ENCODE measurements around the gene CCDC87. TPM values are rescaled to one million over a fixed set of nuclear protein-coding genes. Genes with fewer than 3 reads are reported as not detected.

Gene CCDC87
- polyA plus RNA-seq, 1 experiment, result 0.15 TPM

DNA sequence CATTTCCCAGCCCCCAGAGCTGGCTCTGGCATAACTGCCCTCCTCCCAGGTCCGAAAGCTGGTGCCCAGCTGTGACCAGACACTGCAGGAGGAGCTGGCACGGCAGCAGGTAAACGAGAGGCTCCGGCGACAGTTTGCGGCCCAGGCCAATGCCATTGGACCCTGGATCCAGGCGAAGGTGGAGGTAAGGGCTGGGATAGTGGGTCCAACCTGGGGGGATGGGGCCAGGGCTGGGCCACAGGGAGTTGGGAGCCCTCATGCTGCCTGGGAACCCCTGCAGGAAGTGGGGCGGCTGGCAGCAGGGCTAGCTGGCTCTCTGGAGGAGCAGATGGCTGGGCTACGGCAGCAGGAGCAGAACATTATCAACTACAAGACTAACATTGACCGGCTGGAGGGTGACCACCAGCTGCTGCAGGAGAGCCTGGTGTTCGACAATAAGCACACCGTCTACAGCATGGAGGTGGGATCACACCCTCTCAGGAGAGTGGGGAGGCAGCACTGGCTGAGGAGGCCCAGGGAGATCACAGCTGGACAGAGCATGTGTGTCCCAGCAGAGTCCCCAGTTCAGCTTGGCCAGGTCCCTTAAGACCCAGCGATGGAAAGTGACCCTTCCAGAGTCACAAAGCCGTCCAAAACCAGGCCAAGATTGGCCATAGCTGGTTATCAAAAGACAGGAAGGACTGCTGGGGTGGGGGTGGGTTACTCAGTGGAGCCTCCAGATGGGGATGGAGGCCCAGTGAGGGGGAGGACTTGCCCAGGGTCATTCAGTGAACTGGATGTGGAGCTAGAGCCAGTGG, 31.5 kb downstream of the CCDC87 start:
- Histone ChIP-seq H3K36me3 (ENCODE audit: control insufficient read depth, insufficient read depth, low read length) (peaks cover 2% of the 10 kb centered on the region), H3K27me3 (ENCODE audit: control insufficient read depth, insufficient read depth, low read length) (peaks cover 5% of the 10 kb centered on the region), H3K4me3 (ENCODE audit: low read depth, low read length) (no peak overlapping the region)
- ChIA-PET POLR2A (no interaction called here), CTCF (interaction anchor here (0.6 to 2.2 kb wide), 3 partner anchors 18 to 146 kb away, joined by 3 to 8 read pairs (median 6); partner anchors contain the start of gene RBM4B)
- TF ChIP-seq, protein P1, sequence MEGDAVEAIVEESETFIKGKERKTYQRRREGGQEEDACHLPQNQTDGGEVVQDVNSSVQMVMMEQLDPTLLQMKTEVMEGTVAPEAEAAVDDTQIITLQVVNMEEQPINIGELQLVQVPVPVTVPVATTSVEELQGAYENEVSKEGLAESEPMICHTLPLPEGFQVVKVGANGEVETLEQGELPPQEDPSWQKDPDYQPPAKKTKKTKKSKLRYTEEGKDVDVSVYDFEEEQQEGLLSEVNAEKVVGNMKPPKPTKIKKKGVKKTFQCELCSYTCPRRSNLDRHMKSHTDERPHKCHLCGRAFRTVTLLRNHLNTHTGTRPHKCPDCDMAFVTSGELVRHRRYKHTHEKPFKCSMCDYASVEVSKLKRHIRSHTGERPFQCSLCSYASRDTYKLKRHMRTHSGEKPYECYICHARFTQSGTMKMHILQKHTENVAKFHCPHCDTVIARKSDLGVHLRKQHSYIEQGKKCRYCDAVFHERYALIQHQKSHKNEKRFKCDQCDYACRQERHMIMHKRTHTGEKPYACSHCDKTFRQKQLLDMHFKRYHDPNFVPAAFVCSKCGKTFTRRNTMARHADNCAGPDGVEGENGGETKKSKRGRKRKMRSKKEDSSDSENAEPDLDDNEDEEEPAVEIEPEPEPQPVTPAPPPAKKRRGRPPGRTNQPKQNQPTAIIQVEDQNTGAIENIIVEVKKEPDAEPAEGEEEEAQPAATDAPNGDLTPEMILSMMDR (IDR thresholded peaks at IDR 0.05; ENCODE audit: insufficient read depth, low read depth, low read length), result no peak
- no peak for DNase-seq (ENCODE audit: low read depth)

DNA sequence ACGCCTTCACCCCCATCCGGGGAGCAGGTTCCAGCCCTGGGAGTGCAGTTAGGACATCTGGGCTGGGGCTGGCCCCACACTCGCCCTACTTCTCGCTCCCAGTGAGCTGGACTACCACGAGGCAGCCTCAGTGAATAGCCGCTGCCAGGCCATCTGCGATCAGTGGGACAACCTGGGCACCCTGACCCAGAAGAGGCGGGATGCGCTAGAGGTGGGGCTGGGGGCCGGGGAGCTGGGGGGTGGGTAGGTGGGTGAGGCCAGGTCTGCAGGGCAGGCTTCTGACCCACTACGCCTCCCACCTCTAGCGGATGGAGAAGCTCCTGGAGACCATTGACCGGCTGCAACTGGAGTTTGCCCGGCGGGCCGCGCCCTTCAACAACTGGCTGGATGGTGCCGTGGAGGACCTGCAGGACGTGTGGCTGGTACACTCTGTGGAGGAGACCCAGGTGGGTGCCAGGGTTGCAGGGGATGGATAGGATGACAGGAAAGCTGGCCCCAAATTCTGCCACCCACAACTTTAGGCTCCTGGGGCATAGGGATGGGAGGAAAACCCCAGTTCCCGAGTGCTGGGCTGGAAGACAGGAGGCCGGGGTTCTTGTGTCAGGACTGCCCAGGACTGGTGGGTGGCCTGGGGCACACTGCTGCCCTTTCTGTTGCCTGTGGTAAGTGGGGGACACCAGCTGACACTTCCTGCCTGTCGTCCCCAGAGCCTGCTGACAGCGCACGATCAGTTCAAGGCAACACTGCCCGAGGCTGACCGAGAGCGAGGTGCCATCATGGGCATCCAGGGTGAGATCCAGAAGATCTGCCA, 32.8 kb downstream of the CCDC87 start:
- CTCF ChIA-PET, result interaction anchor here (1.1 kb wide), 1 partner anchor 50 kb away, joined by 3 read pairs; the partner anchor contains the start of gene BBS1
- H3K27me3 ChIP-seq (ENCODE audit: control insufficient read depth, insufficient read depth, low read length), result peaks cover 7% of the 10 kb centered on the region
- no peaks in the 10 kb centered on the region for H3K36me3 ChIP-seq (ENCODE audit: control insufficient read depth, insufficient read depth, low read length)
- no peak for DNase-seq (ENCODE audit: low read depth)
- TF ChIP-seq, protein P1 (IDR thresholded peaks at IDR 0.05; ENCODE audit: insufficient read depth, low read depth, low read length), result no peak
- H3K4me3 ChIP-seq (ENCODE audit: low read depth, low read length), result no peak overlapping the region
- POLR2A ChIA-PET, result no interaction called here

DNA sequence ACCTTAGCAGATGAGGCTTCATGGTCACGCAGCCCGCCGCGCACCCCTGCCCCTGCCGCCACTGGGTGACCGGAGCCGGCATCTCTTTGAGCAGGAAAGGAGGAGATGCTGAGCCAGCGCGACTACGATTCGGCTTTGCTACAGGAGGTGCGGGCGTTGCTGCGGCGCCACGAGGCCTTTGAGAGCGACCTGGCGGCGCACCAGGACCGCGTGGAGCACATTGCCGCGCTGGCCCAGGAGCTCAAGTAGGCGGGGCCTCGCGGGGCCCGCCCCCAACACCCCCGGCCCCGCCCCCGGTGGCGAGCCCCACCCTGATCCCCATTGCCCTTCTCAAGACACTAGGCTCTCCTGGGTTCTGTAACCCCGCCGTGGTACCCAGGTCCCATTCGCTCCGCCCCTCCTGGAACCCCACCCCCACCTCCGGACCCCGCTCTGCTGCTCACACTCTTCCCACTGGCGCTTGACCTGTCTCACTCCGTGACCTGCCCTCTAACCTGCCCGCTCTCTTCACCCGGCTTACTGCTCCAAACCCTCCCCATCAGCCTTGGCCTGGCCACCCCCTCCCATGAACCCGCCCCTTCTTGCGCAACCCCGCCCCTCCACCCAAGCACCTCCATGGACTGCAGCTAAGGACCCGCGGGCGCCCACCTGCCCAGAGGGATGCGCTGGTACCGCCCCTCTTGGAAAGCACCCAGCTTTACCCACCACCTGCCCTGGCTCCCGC, 33.6 kb downstream of the CCDC87 start:
- TF ChIP-seq, protein P1 (IDR thresholded peaks at IDR 0.05; ENCODE audit: insufficient read depth, low read depth, low read length), result no peak
- H3K27me3 ChIP-seq (ENCODE audit: control insufficient read depth, insufficient read depth, low read length), result peaks cover 7% of the 10 kb centered on the region
- no peak for DNase-seq (ENCODE audit: low read depth)
- ChIA-PET CTCF (interaction anchor here (1.1 kb wide), 1 partner anchor 49 kb away, joined by 3 read pairs; the partner anchor contains the start of gene BBS1), POLR2A (no interaction called here)
- H3K36me3 ChIP-seq (ENCODE audit: control insufficient read depth, insufficient read depth, low read length), result no peaks in the 10 kb centered on the region
- no peak overlapping the region for H3K4me3 ChIP-seq (ENCODE audit: low read depth, low read length)

DNA sequence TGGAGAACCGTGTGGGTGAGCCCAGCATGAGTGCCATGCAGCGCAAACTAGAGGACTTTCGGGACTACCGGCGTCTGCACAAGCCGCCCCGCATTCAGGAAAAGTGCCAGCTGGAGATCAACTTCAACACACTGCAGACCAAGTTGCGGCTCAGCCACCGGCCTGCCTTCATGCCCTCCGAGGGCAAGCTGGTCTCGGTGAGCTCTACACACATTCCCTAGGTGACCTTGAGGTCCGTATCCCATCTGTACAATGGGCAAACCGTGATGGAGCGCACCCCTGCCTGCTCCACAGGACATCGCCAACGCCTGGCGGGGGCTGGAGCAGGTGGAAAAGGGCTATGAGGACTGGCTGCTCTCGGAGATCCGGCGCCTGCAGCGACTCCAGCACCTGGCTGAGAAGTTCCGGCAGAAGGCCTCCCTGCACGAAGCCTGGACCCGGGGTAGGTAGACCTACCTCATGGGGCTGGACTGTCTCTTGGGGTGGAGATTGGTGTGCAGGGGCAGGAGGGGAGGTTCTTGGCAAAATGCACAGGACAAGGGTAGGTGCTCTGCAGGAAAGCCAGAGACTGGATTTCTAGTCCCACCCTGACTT, 35.0 kb downstream of the CCDC87 start:
- Histone ChIP-seq H3K36me3 (ENCODE audit: control insufficient read depth, insufficient read depth, low read length) (no peaks in the 10 kb centered on the region), H3K27me3 (ENCODE audit: control insufficient read depth, insufficient read depth, low read length) (peaks cover 7% of the 10 kb centered on the region), H3K4me3 (ENCODE audit: low read depth, low read length) (no peak overlapping the region)
- TF ChIP-seq, protein P1 (IDR thresholded peaks at IDR 0.05; ENCODE audit: insufficient read depth, low read depth, low read length), result no peak
- ChIA-PET POLR2A (no interaction called here), CTCF (no interaction called here)
- no peak for DNase-seq (ENCODE audit: low read depth)

Measured in BJ (cell line).